Skeletal muscle cell (primary cell): ENCODE results near the gene RGPD4.
"Not testable (repeated sequence)": the region's sequence is repeated elsewhere in the genome, so short reads cannot be mapped to it uniquely, and the experiment has no call there.

Experiments used
- DNase-seq: peaks from one replicate; pipeline ENCODE4 v3.0.0-alpha.2; 2010; ENCODE audit warnings: low read depth
- H3K4me3 ChIP-seq: 2 replicates; pipeline ENCODE4 v1.5.1; 2011; ENCODE audit warnings: low read depth, mild to moderate bottlenecking, control low read depth, low read length, moderate library complexity

Gene RGPD4

GRCh38 chr2:107916121-107916520 is 89.4 kb downstream of the RGPD4 start:
- not testable (repeated sequence) for H3K4me3 ChIP-seq, DNase-seq

GRCh38 chr2:107916696-107917370 is 90.1 kb downstream of the RGPD4 start:
- H3K4me3 ChIP-seq, DNase-seq: not testable (repeated sequence)

GRCh38 chr2:107927034-107927534 is 100.4 kb downstream of the RGPD4 start:
- DNase-seq = no peak
- H3K4me3 ChIP-seq = no peak overlapping the region

- no peak overlapping the region for H3K4me3 ChIP-seq
- DNase-seq = peak; percentile 24
Observed at GRCh38 chr2:107931412-107931811, 104.7 kb downstream of the RGPD4 start.

GRCh38 chr2:107932488-107932887 is 105.8 kb downstream of the RGPD4 start:
- DNase-seq = peak; percentile 63
- H3K4me3 ChIP-seq = no peak overlapping the region

- no peak overlapping the region for H3K4me3 ChIP-seq
- no peak for DNase-seq
Observed at GRCh38 chr2:107932979-107933378, 106.3 kb downstream of the RGPD4 start.

GRCh38 chr2:107936433-107937359 is 110.0 kb downstream of the RGPD4 start:
- DNase-seq = no peak

More at GRCh38 chr2:107936433-107937359, 110.0 kb downstream of the RGPD4 start:
- no peak overlapping the region for H3K4me3 ChIP-seq
